Activated T-cell treated with anti-CD3 and anti-CD28 coated beads for 1 hour (primary cell): ENCODE results near the gene SEC31A.

ENCODE experiments used
- DNase-seq: peaks from one replicate; pipeline ENCODE4 v3.0.0-alpha.2; 2020; ENCODE audit warnings: low read depth

The SEC31A gene

DNA sequence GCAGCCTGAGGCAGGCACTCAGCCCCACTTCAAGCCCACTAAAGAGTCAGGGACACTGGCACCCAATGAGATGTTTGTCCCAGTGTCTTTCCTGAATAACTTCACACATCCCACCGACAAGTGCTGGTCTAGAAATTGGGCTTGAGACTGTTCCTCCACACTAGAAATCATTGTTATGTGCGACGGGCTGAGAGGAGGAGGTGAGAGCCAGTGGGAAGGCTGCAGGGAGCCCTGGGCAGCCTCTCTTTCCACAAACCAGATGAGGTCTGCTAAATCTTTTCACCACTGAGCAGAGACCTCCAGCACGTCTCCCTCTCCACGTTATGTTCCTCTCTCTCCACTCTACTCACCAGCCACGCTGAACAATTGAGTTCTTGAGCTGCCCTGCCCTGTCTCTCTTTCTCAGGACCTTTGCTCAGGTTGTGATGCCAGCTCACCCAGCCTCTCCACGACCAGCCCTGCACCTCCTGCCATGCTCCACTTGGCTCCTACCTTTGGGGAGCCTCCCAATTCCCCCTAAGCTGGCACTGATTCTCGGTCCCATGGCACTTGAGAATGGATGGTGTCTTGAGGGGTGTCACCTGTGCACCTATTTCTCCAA is 100.8 kb downstream of the SEC31A start:
- DNase-seq = no peak

DNA sequence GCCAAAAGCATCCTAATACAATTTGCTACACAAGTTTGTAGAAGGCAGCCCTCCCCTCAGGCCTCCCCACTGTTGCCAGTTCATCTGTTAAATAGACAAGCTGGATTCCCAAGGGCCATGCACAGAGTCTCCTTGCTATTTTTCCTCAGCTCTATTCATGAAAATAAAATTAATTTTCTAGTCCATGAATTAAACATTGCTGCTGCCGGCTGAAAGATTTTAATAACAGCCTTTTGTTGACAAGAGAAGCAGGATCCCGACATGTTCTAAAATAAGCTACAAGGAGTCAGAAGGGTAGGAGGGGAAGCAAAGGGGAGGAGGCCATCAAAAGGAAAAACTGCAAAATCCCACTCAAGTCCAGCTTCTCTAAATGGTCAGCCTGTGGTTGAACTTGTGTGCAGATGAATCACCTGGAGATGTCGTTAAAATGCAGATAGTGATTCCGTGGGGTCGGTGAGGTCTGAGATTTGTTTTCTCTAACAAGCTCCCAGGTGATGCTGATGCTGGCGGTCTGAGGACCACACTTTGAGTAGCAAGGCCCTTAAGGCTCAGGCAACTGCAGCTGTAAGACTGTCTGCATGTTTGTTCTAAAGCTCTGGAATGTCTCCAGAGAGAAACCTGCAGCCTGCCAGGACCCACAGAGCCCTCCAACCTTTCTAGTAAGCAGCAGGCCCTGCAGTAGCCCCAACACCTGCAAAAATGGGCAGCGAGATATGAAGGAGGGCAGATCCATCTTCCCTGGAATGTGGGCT is 101.8 kb downstream of the SEC31A start:
- no peak for DNase-seq

DNA sequence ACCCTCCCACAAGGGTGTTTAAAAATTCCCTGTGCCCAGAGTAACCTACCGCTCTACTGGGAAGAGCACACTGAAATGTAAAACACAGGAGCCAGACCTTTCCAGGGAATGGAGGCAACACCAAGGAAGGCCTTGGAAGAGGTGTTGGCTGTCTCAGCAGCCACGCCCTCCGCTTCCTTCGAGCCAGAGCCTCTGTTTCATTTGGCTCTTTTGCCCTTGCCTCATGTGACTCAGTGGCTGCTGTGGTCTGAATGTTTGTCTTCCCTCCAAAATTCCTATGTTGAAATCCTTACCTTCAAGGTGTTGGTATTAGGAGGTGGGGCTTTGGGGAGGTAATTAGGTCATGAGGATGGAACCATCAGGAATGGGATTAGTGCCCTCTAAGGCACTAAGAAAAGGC is 103.6 kb downstream of the SEC31A start:
- no peak for DNase-seq

DNA sequence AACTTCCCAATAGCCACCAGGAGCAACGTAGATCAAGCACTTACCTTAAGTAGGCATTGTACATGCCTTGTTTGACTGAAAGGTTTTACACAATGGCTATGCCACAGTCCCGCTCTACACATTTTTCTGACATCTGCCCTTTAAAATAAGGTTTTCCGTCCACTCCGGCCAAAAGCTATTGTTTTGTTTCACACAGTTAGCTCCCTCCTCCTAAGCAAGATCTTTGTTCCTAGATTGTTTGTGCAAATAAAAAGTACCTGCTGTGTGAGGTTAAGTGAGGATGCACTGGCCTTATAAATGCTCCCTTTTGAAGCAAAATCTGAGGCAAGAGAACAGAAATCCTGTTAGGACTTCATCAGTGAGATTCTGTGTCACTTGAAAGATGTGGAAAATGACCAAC is 104.1 kb downstream of the SEC31A start:
- DNase-seq = no peak

DNA sequence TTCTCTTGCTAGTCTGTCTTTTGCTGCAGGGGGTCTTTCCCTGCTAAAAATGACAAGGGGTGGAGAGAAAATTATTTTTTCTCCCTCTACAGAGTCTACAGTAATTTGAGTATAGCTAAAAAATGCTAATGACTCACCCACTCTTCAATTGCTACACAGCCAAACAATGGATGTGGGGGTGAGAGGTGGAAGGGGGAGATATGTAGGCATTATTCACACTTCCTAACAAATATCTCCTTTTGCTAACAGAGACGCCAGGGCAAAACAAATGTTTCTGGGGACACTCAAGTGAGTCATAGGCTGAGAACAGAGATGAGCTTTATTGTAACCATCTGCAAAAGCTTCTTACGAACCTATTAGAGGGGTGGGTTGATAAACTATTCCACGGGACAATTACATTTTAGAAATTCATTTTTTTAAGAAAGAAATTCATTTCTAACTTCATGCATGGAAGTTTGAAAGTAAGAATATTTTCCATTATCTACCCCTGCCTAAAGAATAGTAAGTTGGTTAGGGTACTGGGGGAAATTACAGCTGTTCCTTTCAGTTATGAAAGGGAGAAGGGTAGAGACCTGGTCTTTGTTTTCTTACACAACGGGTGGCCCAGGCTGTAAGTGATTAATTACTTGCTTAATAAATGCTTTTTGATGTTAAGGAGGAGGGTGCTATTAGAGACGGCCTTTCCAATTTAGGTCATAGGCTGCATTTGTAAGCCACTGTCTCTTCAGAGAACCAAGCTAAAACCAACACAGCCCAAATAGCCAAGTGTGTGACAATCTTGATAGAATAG is 105.1 kb downstream of the SEC31A start:
- DNase-seq = no peak

DNA sequence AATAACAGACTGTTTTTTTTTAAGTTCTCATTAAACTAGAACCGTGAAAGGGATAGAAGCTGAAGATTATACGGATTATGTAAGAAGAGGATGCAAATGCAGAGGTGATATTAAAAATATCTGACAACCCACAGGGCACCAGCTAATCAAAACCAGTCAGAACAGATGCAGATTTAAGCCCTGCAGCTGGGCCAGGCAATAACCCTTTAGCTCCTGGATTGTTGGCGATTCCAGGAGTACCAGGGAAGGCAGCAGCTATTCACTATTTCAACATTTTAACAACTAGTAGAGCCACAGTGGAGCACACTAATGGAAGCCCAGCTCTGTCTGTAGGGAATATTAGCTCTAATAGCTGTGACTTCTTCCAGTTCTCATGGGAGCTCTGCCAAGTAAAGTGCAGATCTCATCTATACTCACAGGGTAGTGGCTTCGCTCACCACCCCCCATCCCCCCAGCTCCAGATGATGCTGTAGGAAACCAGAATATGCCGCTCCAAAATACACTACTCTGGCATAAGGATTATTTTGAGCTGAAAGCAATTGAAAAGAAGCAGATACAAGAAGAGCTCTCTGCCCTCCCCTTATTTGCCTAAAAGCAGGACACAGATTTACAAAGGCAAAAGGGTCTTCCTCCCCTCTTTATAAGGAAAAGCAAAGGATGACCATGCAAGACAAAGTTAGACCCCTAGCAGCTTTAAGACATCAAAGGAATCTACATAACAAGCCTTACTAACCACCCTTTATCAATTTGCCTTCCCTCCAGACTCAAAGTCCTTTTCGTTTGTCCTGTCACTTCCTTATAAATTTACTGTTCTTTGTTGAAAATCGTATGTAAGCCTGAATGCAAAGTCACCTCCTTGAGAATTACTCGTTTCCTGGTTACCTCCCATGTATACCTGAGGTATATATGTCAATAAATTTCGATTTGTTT is 106.0 kb downstream of the SEC31A start:
- DNase-seq = no peak

DNA sequence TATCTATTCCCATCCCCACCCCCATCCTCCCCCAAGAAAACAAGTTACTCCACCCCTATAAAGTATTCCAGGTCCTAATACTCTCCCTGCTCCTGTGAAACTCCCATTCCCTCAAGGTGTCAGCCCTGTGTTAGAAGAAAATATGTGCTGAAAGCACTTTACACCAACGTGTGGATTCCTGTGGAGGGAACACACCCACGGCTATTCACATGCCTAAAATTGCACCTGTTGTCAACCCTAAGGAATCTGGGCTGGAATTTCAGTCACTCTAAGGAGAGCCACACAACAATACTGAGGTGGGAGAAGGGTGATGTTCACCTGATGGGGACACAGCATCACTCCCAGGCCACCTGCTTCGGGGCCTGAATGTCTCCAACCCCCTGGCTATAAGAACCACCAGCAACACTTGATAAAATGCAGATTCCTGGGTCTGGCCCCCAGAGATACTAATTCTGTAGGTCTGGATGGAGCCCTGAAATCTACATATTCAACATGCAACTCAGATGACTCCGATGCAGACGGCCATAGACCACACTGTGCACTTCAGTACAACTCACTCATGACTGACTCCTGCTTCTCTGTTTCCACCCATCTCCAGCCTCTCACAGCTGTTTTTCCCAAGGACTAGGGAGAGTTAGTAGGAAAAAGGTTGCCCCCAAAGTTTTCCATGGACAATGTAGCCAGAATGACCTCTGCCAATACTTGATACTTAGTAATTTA is 108.2 kb downstream of the SEC31A start:
- DNase-seq = no peak

DNA sequence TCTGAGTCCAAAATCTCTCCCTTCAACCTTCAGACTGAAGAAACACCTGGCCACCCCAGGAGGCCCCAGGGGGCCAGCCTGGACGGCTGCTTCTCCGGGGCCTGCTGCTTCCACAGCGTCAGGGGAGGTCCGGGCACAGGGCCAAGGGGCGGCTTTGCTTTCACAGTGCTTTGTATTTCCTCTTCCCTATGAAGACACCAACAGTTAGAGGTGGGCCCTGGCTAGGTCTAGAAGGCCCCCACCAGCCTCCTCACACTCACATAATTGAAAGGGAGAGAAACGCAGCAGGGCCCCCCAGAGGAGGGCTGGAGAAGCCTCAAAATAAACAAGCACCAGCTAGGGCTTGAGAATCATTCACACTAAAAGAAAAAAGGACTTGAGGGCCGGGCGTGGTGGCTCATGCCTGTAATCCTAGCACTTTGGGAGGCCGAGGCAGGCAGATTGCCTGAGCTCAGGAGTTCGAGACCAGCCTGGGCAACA is 110.2 kb downstream of the SEC31A start:
- DNase-seq = no peak

DNA sequence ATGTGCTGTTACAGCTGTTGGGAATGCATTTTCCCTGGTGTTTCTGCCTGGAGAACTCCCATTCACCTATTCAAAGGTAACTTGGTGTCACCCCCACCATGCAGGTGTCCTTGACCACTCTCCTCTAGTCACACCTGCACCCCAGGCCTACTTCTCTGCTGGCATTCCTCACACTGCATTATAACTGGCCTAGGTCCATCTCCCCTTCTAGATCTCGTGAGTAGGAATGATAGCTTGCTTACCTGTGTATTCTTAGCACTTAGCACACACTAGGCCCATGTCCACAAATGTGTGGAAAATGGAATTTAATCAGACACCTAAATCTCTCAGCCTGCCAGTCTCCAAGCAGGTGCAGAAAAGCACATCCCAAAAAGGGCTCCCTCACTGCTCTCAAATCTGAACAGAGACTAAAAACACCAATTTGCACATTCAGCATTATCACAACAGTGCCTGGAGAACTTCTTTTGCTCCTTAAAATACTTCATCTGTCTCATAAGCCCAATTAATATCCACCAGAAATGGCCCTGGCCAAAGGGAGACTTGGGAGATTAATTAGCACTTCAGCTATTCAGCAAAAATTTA is 110.7 kb downstream of the SEC31A start:
- no peak for DNase-seq

DNA sequence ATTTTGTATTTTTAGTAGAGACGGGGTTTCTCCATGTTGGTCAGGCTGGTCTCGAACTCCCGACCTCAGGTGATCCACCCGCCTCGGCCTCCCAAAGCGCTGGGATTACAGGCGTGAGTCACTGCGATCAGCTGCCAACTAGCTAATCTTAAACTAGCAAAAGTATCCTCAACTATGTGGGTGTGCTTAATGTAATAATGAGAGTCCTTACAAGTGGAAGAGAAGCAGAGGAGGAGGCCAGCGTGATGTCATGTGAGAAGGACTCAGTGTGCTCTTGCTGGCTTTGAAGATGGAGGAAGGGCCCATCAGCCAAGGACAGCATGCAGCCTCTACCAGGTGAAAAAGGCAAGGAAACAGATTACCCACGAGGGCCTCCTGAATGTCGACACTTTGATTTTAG is 111.9 kb downstream of the SEC31A start:
- DNase-seq = no peak

DNA sequence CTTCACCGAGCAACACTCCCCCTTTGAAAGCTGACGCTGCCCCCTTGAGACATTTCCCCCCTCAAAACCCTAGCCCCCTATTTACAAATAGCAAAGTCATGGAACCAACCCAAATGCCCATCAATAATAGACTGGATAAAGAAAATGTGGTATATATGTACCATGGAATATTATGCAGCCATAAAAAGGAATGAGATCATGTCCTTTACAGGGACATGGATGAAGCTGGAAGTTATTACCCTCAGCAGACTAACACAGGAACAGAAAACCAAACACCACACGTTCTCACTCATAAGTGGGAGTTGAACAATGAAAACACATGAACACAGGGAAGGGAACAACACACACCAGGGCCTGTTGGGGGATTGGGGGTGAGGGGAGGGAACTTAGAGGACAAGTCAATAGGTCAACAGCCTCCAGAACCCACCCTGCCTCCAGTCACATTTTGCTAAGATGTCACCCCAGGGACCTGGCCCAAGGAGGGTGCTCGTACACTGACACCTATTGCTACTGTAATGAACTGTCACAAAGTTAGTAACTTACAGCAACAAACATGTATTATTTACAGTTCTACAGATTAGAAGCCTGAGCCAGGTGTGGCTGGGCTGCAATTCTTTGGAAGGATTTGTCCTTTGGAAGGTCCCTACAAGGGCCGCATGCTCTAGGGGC is 113.0 kb downstream of the SEC31A start:
- no peak for DNase-seq

DNA sequence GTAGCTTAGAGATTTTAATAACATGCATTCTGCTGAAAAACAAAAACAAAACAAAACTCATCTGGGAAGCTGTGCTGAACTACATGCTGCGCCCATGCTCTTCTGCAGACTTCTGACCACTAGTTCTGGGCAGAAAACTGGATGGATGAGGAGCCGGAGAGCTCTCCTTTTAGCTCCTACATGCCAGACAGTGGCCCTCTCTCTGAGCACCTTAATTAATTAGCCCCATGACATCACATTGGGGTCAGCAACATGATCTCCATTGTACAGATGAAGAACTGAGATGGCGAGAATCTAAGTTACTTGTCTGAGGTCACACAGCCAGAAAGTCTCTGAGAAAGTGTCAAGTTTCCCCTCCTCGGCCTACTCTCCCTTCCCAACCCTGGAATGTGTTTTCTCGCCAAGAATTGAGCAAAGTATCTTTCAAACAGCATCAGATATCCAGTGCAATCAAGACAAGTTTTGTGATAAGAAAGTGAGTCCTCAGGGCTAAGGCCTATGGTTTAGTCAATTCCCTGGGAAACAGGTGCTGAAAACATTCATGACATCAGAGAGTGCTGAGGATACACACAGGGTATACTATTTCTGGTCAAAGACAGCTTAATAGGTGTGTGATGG is 113.9 kb downstream of the SEC31A start:
- no peak for DNase-seq

DNA sequence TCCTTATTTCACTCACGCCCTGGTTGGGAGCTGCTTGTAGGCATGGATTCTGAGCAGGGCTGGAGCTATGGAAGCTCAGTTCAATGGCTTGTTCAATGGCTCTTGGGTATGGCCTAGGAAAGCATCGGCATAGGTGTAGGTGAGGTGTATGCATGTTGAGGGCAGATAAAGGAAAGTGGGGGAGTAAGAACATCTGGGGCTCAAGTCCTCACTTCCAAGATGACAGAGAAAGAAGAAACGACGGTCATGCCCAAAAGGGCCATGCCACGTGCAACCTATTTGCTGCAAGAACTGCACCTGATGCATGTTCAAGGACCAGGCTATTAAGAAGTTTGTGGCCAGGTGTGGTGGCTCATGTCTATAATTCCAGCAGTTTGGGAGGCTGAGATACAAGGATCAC is 115.7 kb downstream of the SEC31A start:
- DNase-seq = no peak

DNA sequence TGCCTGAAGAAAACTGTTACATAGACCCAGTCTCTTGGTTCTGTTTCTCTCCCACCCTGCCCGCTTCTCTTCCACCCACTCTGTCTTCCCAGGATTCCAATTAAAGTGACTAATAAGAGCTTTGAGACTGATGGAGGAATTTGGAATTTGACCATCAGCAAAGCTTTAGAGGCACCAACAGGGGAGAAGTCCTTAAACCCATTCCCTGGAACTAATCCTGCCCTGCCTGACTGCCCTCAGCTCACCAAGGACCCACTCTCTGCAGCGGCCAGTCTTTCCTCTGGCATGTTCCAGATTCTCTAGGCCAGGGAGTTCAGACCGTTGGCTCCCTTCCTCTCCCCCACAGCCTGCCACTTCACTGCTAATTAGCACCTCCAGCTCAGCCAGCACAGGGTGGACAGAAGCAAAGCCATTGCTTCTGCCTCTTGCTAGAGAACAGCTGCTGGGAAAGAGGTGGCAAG is 116.2 kb downstream of the SEC31A start:
- DNase-seq = no peak

DNA sequence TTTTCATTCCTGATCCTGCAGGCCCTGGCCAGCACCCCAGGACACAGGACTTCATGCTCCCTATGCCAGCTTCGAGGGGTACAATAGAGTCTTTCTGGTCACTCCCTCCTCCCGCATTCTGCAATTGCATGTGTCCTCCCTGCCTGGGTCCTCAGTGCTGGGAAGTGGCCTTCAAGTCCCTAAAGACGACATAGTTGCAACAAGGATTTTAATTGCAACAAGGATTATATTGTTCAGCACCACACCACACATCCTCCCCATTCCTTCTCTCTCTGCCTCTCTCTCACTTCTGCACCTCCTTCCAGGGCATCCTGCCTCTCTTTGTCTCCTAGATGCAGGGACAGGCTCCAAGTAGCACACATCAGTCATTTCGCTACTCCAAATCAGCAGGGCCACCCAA is 117.9 kb downstream of the SEC31A start:
- no peak for DNase-seq

DNA sequence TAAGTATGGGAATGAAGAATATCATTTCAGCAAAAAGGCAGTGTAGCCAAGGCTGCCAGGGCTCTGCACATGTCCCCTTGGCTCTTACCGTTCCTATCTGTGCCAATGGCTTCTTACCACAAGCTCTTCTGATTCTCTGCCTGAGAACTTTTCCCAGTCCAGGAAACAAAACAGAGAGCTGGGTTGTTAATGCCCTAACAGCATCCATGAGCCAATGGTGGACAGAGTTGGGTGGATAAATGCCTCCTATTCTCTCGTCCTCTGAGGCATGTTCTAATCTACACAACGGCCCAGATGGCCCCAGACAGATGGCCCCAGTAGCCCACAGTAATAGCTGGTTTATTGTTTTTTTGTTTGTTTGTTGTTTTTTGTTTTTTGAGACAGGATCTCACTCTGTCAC is 120.3 kb downstream of the SEC31A start:
- no peak for DNase-seq
